ENCODE data around the gene CES2. TPM values are rescaled to one million over a fixed set of nuclear protein-coding genes. Genes with fewer than 3 reads are reported as not detected.

Gene CES2
- polyA plus RNA-seq, 1 of the 3 experiments (the other 2 are of a cell fraction), result 33.1 TPM

DNA sequence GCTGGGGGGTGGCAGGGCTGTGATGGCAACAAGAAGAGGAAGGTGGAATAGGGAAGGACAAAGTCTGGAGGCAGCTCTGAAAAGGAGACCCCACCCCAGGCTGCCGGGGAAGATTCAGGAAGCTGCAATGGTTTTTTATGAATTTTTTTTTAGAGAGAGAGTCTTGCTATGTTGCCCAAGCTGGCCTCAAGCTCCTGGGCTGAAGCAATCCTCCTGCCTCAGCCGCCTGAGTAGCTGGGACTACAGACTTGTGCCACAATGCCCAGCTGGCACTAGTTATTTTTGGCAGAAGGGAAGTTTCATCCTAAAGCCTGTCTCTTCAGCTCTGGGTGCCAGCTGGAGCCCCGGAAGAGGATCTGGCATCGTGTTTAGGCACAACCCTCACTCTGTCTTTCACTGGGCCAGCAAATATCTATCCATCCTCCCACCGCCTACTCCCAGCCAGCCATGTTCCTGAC, 24.4 kb downstream of the CES2 start:
- TF ChIP-seq MAX (IDR thresholded peaks at IDR 0.05; ENCODE audit: low read depth) (no peak), NRF1 (IDR thresholded peaks at IDR 0.05; ENCODE audit: low read depth, low read length) (no peak), FOXJ3 (CRISPR knock-in tag; IDR thresholded peaks at IDR 0.05) (no peak), USF1 (IDR thresholded peaks at IDR 0.05; ENCODE audit: borderline replicate concordance, low read depth) (no peak), RCOR1 (IDR thresholded peaks at IDR 0.05; ENCODE audit: low read length) (no peak), IRF3 (IDR thresholded peaks at IDR 0.05; ENCODE audit: low read depth, low read length) (no peak), RFX5 (IDR thresholded peaks at IDR 0.05; ENCODE audit: low read length) (no peak), GABPA (IDR thresholded peaks at IDR 0.05; ENCODE audit: low read depth) (no peak), FOXM1 (IDR thresholded peaks at IDR 0.05; ENCODE audit: low read depth) (no peak), SMC3 (IDR thresholded peaks at IDR 0.05; ENCODE audit: low read depth, low read length) (no peak), NFIC (IDR thresholded peaks at IDR 0.05; ENCODE audit: borderline replicate concordance) (no peak), CHD2 (IDR thresholded peaks at IDR 0.05; ENCODE audit: low read length, partially characterized antibody) (no peak), POLR2AphosphoS5 (IDR thresholded peaks at IDR 0.05; ENCODE audit: low read depth, low read length) (no peak), JUND (IDR thresholded peaks at IDR 0.05) (no peak), RXRA (IDR thresholded peaks at IDR 0.05; ENCODE audit: borderline replicate concordance, low read depth) (no peak), RAD21 (IDR thresholded peaks at IDR 0.05; ENCODE audit: low read length) (no peak), GATA2 (CRISPR knock-in tag; IDR thresholded peaks at IDR 0.05) (no peak), ZBTB33 (IDR thresholded peaks at IDR 0.05; ENCODE audit: borderline replicate concordance, low read depth) (no peak), TEAD4 (IDR thresholded peaks at IDR 0.05; ENCODE audit: borderline replicate concordance, insufficient read depth) (no peak)
- TF ChIP-seq, protein P1, sequence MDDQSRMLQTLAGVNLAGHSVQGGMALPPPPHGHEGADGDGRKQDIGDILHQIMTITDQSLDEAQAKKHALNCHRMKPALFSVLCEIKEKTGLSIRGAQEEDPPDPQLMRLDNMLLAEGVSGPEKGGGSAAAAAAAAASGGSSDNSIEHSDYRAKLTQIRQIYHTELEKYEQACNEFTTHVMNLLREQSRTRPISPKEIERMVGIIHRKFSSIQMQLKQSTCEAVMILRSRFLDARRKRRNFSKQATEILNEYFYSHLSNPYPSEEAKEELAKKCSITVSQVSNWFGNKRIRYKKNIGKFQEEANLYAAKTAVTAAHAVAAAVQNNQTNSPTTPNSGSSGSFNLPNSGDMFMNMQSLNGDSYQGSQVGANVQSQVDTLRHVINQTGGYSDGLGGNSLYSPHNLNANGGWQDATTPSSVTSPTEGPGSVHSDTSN (IDR thresholded peaks at IDR 0.05), result no peak
- Histone ChIP-seq H3K36me3 (replicated peaks in 1 of 2; ENCODE audit: control insufficient read depth in 1 of 2, insufficient read depth in 2 of 2, low read length in 1 of 2) (no peaks in the 10 kb centered on the region), H3K9ac (no peak overlapping the region), H3K4me3 (ENCODE audit: low read depth in 2 of 2, low read length in 1 of 2) (no peak overlapping the region), H2AFZ (ENCODE audit: low read depth) (no peak overlapping the region), H3F3A (replicated peaks; ENCODE audit: insufficient read depth) (no peaks in the 10 kb centered on the region), H3K27me3 (ENCODE audit: insufficient read depth) (no peaks in the 10 kb centered on the region), H3K9me2 (no peaks in the 10 kb centered on the region), H3K4me1 (ENCODE audit: control insufficient read depth in 1 of 2, insufficient read depth in 2 of 2, low read depth in 1 of 2, low read length in 1 of 2) (peaks cover 0 to 16% of the 10 kb centered on the region in 2 experiments; a peak in 1 of 4 replicates), H3K9me3 (no peaks in the 10 kb centered on the region), H3K27ac (ENCODE audit: low read depth in 2 of 2, low read length in 1 of 2) (no peak overlapping the region), H4K20me1 (ENCODE audit: insufficient read depth) (no peaks in the 10 kb centered on the region), H3K79me2 (ENCODE audit: insufficient read depth) (no peaks in the 10 kb centered on the region), H3K4me2 (no peak overlapping the region)
- DNase-seq, result no peak
- POLR2A ChIA-PET, result interaction anchor here (0.8 kb wide), 1 partner anchor 70 kb away, joined by 3 read pairs; no protein-coding TSS in a partner anchor
- 78% methylated on average over 5 of the region's 5 CpGs for WGBS (ENCODE audit: low lambda C conversion rate)
- CTCF ChIA-PET, result interaction anchor here (1.1 to 11.9 kb wide), 10 partner anchors 7 to 233 kb away, joined by 3 to 82 read pairs (median 6); partner anchors contain the start of gene B3GNT9

Measured in SK-N-SH (cell line).